Cardiac fibroblast (primary cell): ENCODE results near the gene MAP4K3.

Experiments used
- DNase-seq, 2 donors: peaks; one replicate each; pipeline versions ENCODE4 v3.0.0 to v3.0.0-alpha.2; 2010; ENCODE audit warnings: low read depth in 2 of 2
- H3K4me3 ChIP-seq, 2 donors: replicated peaks in 1 of 2; 1 replicate in 1 of 2; 2 replicates in 1 of 2; pipeline ENCODE4 v1.5.1; 2011; ENCODE audit warnings: low read depth in 2 of 2, low read length in 2 of 2, mild to moderate bottlenecking in 2 of 2, moderate library complexity in 1 of 2
- CTCF ChIP-seq: IDR thresholded peaks from one replicate; pipeline ENCODE4 v1.5.1; 2011; ENCODE audit warnings: low read depth, mild to moderate bottlenecking, low read length, inconsistent platforms

Gene MAP4K3

GRCh38 chr2:39275016-39275415 is 162.1 kb downstream of the MAP4K3 start:
- H3K4me3 ChIP-seq, result no peak overlapping the region
- DNase-seq, result peak in 1 of 2 donors; percentile 31
- TF ChIP-seq CTCF, result no peak

GRCh38 chr2:39269941-39270340 is 167.1 kb downstream of the MAP4K3 start:
- H3K4me3 ChIP-seq, result no peak overlapping the region
- no peak for TF ChIP-seq CTCF
- no peak for DNase-seq

GRCh38 chr2:39266916-39267434 is 170.1 kb downstream of the MAP4K3 start:
- H3K4me3 ChIP-seq, result no peak overlapping the region
- DNase-seq, result peak; percentile 27 to 43
- no peak for TF ChIP-seq CTCF

GRCh38 chr2:39266139-39266805 is 170.8 kb downstream of the MAP4K3 start:
- no peak overlapping the region for H3K4me3 ChIP-seq
- TF ChIP-seq CTCF, result no peak
- DNase-seq, result peak in 1 of 2 donors; percentile 24

GRCh38 chr2:39265315-39265714 is 171.8 kb downstream of the MAP4K3 start:
- no peak for TF ChIP-seq CTCF
- no peak overlapping the region for H3K4me3 ChIP-seq
- no peak for DNase-seq

- no peak for DNase-seq
- no peak overlapping the region for H3K4me3 ChIP-seq
- no peak for TF ChIP-seq CTCF
These were observed 172.4 kb downstream of the MAP4K3 start for GRCh38 chr2:39264733-39265132.

GRCh38 chr2:39260087-39260486 is 177.0 kb downstream of the MAP4K3 start:
- DNase-seq, result no peak
- no peak for TF ChIP-seq CTCF
- H3K4me3 ChIP-seq, result no peak overlapping the region
